Globus pallidus (tissue), 1 donor: ENCODE data around the gene RBM3.

Experiments used
- DNase-seq: peaks from one replicate; pipeline ENCODE4 v3.0.0-alpha.2; 2015; ENCODE audit warnings: low spot score

The RBM3 gene

GRCh38 chrX:48578661-48579128, 4.4 kb downstream of the RBM3 start:
- DNase-seq, result no peak

- DNase-seq, result no peak
These were observed 5.0 kb downstream of the RBM3 start for GRCh38 chrX:48579259-48579658.

- DNase-seq, result no peak
These were observed 6.4 kb downstream of the RBM3 start for GRCh38 chrX:48580662-48581061.

GRCh38 chrX:48584698-48585097, 10.4 kb downstream of the RBM3 start:
- DNase-seq, result no peak

- no peak for DNase-seq
These were observed 15.3 kb downstream of the RBM3 start for GRCh38 chrX:48589482-48590162.

- no peak for DNase-seq
These were observed 16.2 kb downstream of the RBM3 start for GRCh38 chrX:48590203-48591103.

GRCh38 chrX:48591255-48591791, 17.0 kb downstream of the RBM3 start:
- DNase-seq, result no peak

GRCh38 chrX:48592971-48593370, 18.7 kb downstream of the RBM3 start:
- DNase-seq, result no peak

- DNase-seq, result no peak
These were observed 21.6 kb downstream of the RBM3 start for GRCh38 chrX:48595929-48596328.

GRCh38 chrX:48597353-48598264, 23.3 kb downstream of the RBM3 start, which contains the start of gene WDR13:
WDR13 (plus strand) TSS chrX:48597492; CDS start chrX:48597997, 505 bp downstream.
- peak; percentile 87 for DNase-seq

- DNase-seq, result no peak
These were observed 24.3 kb downstream of the RBM3 start for GRCh38 chrX:48598614-48599013.

GRCh38 chrX:48599341-48599740, 25.1 kb downstream of the RBM3 start:
- no peak for DNase-seq

- no peak for DNase-seq
These were observed 25.9 kb downstream of the RBM3 start for GRCh38 chrX:48600226-48600625.

GRCh38 chrX:48601741-48602394, 27.6 kb downstream of the RBM3 start:
- DNase-seq, result no peak

GRCh38 chrX:48604701-48605100, 30.4 kb downstream of the RBM3 start:
- no peak for DNase-seq

GRCh38 chrX:48606091-48606490, 31.8 kb downstream of the RBM3 start:
- no peak for DNase-seq

GRCh38 chrX:48611703-48612102, 37.4 kb downstream of the RBM3 start:
- no peak for DNase-seq

- no peak for DNase-seq
These were observed 39.3 kb downstream of the RBM3 start for GRCh38 chrX:48613502-48614160.

GRCh38 chrX:48616576-48616975, 42.3 kb downstream of the RBM3 start:
- DNase-seq, result no peak

GRCh38 chrX:48617542-48618340, 43.5 kb downstream of the RBM3 start:
- DNase-seq, result no peak
